GM23338 (cell line): ENCODE data around the gene PLXNC1. TPM values are rescaled to one million over a fixed set of nuclear protein-coding genes. Genes with fewer than 3 reads are reported as not detected.

Experiments
- ATAC-seq: fragments of 200-7000 bp; cut with Tn5 transposase; 3 replicates; pipeline ENCODE4 v1.9.1; 2020
- DNase-seq: peaks from one replicate; pipeline ENCODE4 v3.0.0-alpha.2; 2015; ENCODE audit warnings: low spot score
- H2AFZ ChIP-seq: fragments of 200-600 bp; sonication (generic); 2 replicates; pipeline ENCODE4 v1.8.0; 2016; ENCODE audit warnings: antibody characterized with exemption, mild to moderate bottlenecking, moderate library complexity
- H3F3A ChIP-seq: fragments of 200-600 bp; sonication (generic); replicated peaks from 2 replicates; pipeline ENCODE4 v1.8.0; 2017; ENCODE audit warnings: antibody characterized with exemption, mixed run types, low read depth
- H3K27ac ChIP-seq: fragments of 200-600 bp; sonication (generic); 2 replicates; pipeline ENCODE4 v1.6.1; 2016; ENCODE audit warnings: low read depth
- H3K27me3 ChIP-seq: fragments of 200-600 bp; sonication (generic); 2 replicates; pipeline ENCODE4 v1.8.0; 2016; ENCODE audit warnings: mild to moderate bottlenecking, mixed run types, moderate library complexity; ENCODE audit not compliant: insufficient read depth
- H3K36me3 ChIP-seq: fragments of 200-600 bp; sonication (generic); 2 replicates; pipeline ENCODE4 v1.8.0; 2016; ENCODE audit warnings: mild to moderate bottlenecking; ENCODE audit not compliant: insufficient read depth
- H3K4me1 ChIP-seq: fragments of 200-600 bp; sonication (generic); 2 replicates; pipeline ENCODE4 v1.8.0; 2016; ENCODE audit warnings: mild to moderate bottlenecking, moderate library complexity; ENCODE audit not compliant: insufficient read depth
- H3K4me2 ChIP-seq: fragments of 200-600 bp; sonication (generic); 2 replicates; pipeline ENCODE4 v1.7.1; 2017; ENCODE audit warnings: mixed run types
- H3K4me3 ChIP-seq: fragments of 200-600 bp; sonication (generic); 2 replicates; pipeline ENCODE4 v1.6.1; 2016; ENCODE audit warnings: mixed run types
- H3K79me2 ChIP-seq: fragments of 200-600 bp; sonication (generic); replicated peaks from 2 replicates; pipeline ENCODE4 v1.8.0; 2017; ENCODE audit warnings: mild to moderate bottlenecking; ENCODE audit not compliant: insufficient read depth
- H3K9me2 ChIP-seq: fragments of 200-600 bp; sonication (generic); 2 replicates; pipeline ENCODE4 v1.8.0; 2017; ENCODE audit not compliant: insufficient read depth
- H4K20me1 ChIP-seq: fragments of 200-600 bp; sonication (generic); replicated peaks from 2 replicates; pipeline ENCODE4 v1.8.0; 2017; ENCODE audit warnings: mild to moderate bottlenecking; ENCODE audit not compliant: insufficient read depth
- H3K27ac Mint-ChIP-seq: 2 replicates; pipeline ENCODE4 v1.8.0; 2020; ENCODE audit warnings: inconsistent platforms, mild to moderate bottlenecking, moderate library complexity, mixed read lengths
- H3K27me3 Mint-ChIP-seq: 3 replicates; pipeline ENCODE4 v1.8.0; 2022; ENCODE audit warnings: low read depth, mild to moderate bottlenecking, moderate library complexity, mixed read lengths, inconsistent platforms; ENCODE audit not compliant: insufficient read depth, poor library complexity
- H3K36me3 Mint-ChIP-seq: 3 replicates; pipeline ENCODE4 v1.8.0; 2021; ENCODE audit warnings: low read depth, mild to moderate bottlenecking, inconsistent platforms, moderate library complexity, mixed read lengths
- H3K4me1 Mint-ChIP-seq: 3 replicates; pipeline ENCODE4 v1.8.0; 2020; ENCODE audit warnings: mild to moderate bottlenecking, inconsistent platforms, mixed read lengths
- H3K4me3 Mint-ChIP-seq: 3 replicates; pipeline ENCODE4 v1.8.0; 2021; ENCODE audit warnings: moderate library complexity, mild to moderate bottlenecking, inconsistent platforms, mixed read lengths
- H3K9me3 Mint-ChIP-seq: 3 replicates; pipeline ENCODE4 v1.8.0; 2020; ENCODE audit warnings: moderate library complexity, mild to moderate bottlenecking, inconsistent platforms, mixed read lengths
- CREB1 ChIP-seq: fragments of 250-450 bp; sonication (Bioruptor Pico); IDR thresholded peaks from 2 replicates; pipeline ENCODE4 v1.5.0; 2020; ENCODE audit warnings: low read depth, mild to moderate bottlenecking, moderate library complexity
- EZH2 ChIP-seq: fragments of 200-600 bp; sonication (generic); IDR thresholded peaks from one replicate; pipeline ENCODE4 v1.8.0; 2017; ENCODE audit warnings: antibody characterized with exemption, mild to moderate bottlenecking, low read depth; ENCODE audit not compliant: unreplicated experiment
- EZH2phosphoT487 ChIP-seq: fragments of 200-600 bp; sonication (generic); IDR thresholded peaks from one replicate; pipeline ENCODE4 v1.8.1; 2018; ENCODE audit warnings: antibody characterized with exemption; ENCODE audit not compliant: unreplicated experiment
- STAT1 ChIP-seq: IDR thresholded peaks from one replicate; pipeline ENCODE4 v1.6.1; 2016; ENCODE audit warnings: antibody characterized with exemption; ENCODE audit not compliant: unreplicated experiment
- ZNF114 ChIP-seq: fragments of 250-450 bp; sonication (Bioruptor Pico); IDR thresholded peaks from 2 replicates; pipeline ENCODE4 v1.5.0; 2020; ENCODE audit warnings: mild to moderate bottlenecking, moderate library complexity
- polyA plus RNA-seq: library from polyadenylated mRNA; unstranded; fragments of >200 nt; fragmentation: Nextera tagmentation; extraction: Ambion mirVana; gene quantifications from 2 replicates; pipeline ENCODE4 v1.2.1, GENCODE V29; 2016
- total RNA-seq: library from RNA; depleted of rRNA; stranded (reverse); fragments of >200 nt; shearing (Covaris generic); gene quantifications from 2 replicates; pipeline ENCODE4 v1.2.3, GENCODE V29; 2014
- TF ChIP-seq, protein P1 (sequence below): IDR thresholded peaks from one replicate; pipeline ENCODE4 v1.6.1; 2018; ENCODE audit warnings: antibody characterized with exemption; ENCODE audit not compliant: unreplicated experiment
- TF ChIP-seq, protein P2 (sequence below), 2 experiments: fragments of 200-600 bp in 1 of 2; sonication (generic) in 1 of 2; conservative IDR thresholded peaks; 2 replicates each; pipeline versions ENCODE4 v1.5.1 to v1.6.1; 2016 to 2017; ENCODE audit warnings: antibody characterized with exemption in 2 of 2, low read depth in 2 of 2, mild to moderate bottlenecking in 2 of 2, moderate library complexity in 1 of 2
- TF ChIP-seq, protein P3 (sequence below): fragments of 250-450 bp; sonication (Bioruptor Pico); IDR thresholded peaks from 2 replicates; pipeline ENCODE4 v1.5.0; 2020; ENCODE audit warnings: mild to moderate bottlenecking, moderate library complexity
- TF ChIP-seq, protein P4 (sequence below): IDR thresholded peaks from 2 replicates; pipeline ENCODE4 v1.6.1; 2016; ENCODE audit warnings: antibody characterized with exemption

Gene PLXNC1
- total and polyA plus RNA-seq, 2 experiments from 2014 or later: 1.9 to 6.5 TPM

DNA sequence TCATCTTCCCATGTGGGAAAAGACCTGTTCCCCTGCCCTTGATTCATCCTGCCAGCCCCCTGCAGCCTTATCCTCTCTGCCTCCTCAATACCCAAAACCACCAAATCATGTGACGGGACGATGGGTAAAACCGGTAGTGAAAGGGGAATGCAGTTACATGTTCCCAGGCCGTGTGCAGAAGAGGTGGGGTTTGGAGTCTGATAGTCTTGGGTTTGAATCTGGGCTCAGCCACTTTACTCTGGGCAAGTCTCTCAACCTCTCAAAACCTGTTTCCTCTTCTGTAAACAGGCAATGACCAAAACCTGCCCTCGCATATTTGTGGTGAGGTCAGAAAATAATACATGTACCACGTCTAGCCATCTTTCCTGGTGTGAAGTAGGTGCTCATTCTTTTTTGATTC, 123.0 kb downstream of the PLXNC1 start:
- Histone ChIP-seq H3K9me2 (peaks cover 6% of the 10 kb centered on the region; the same call in 1 of the 2 replicates), H3K4me1 (peaks cover 30% of the 10 kb centered on the region), H3K4me2 (no peak overlapping the region), H3K4me3 (no peak overlapping the region), H3K36me3 (no peaks in the 10 kb centered on the region), H3F3A (no peaks in the 10 kb centered on the region), H3K79me2 (no peaks in the 10 kb centered on the region), H4K20me1 (no peaks in the 10 kb centered on the region), H3K27me3 (no peaks in the 10 kb centered on the region), H3K27ac (no peak overlapping the region), H2AFZ (no peak overlapping the region)
- peaks cover 5% of the 10 kb centered on the region for H3K27me3 Mint-ChIP-seq
- H3K36me3 Mint-ChIP-seq: no peaks in the 10 kb centered on the region; the same call in 2 of the 3 replicates
- TF ChIP-seq, protein P1, sequence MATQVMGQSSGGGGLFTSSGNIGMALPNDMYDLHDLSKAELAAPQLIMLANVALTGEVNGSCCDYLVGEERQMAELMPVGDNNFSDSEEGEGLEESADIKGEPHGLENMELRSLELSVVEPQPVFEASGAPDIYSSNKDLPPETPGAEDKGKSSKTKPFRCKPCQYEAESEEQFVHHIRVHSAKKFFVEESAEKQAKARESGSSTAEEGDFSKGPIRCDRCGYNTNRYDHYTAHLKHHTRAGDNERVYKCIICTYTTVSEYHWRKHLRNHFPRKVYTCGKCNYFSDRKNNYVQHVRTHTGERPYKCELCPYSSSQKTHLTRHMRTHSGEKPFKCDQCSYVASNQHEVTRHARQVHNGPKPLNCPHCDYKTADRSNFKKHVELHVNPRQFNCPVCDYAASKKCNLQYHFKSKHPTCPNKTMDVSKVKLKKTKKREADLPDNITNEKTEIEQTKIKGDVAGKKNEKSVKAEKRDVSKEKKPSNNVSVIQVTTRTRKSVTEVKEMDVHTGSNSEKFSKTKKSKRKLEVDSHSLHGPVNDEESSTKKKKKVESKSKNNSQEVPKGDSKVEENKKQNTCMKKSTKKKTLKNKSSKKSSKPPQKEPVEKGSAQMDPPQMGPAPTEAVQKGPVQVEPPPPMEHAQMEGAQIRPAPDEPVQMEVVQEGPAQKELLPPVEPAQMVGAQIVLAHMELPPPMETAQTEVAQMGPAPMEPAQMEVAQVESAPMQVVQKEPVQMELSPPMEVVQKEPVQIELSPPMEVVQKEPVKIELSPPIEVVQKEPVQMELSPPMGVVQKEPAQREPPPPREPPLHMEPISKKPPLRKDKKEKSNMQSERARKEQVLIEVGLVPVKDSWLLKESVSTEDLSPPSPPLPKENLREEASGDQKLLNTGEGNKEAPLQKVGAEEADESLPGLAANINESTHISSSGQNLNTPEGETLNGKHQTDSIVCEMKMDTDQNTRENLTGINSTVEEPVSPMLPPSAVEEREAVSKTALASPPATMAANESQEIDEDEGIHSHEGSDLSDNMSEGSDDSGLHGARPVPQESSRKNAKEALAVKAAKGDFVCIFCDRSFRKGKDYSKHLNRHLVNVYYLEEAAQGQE: no peak
- TF ChIP-seq ZNF114 (no peak), CREB1 (CRISPR knock-in tag) (no peak), EZH2phosphoT487 (no peak), STAT1 (no peak), EZH2 (no peak)
- TF ChIP-seq, protein P2, sequence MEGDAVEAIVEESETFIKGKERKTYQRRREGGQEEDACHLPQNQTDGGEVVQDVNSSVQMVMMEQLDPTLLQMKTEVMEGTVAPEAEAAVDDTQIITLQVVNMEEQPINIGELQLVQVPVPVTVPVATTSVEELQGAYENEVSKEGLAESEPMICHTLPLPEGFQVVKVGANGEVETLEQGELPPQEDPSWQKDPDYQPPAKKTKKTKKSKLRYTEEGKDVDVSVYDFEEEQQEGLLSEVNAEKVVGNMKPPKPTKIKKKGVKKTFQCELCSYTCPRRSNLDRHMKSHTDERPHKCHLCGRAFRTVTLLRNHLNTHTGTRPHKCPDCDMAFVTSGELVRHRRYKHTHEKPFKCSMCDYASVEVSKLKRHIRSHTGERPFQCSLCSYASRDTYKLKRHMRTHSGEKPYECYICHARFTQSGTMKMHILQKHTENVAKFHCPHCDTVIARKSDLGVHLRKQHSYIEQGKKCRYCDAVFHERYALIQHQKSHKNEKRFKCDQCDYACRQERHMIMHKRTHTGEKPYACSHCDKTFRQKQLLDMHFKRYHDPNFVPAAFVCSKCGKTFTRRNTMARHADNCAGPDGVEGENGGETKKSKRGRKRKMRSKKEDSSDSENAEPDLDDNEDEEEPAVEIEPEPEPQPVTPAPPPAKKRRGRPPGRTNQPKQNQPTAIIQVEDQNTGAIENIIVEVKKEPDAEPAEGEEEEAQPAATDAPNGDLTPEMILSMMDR (conservative IDR thresholded peaks at IDR 0.05; ENCODE audit: low read depth in 2 of 2): no peak
- TF ChIP-seq, protein P3, sequence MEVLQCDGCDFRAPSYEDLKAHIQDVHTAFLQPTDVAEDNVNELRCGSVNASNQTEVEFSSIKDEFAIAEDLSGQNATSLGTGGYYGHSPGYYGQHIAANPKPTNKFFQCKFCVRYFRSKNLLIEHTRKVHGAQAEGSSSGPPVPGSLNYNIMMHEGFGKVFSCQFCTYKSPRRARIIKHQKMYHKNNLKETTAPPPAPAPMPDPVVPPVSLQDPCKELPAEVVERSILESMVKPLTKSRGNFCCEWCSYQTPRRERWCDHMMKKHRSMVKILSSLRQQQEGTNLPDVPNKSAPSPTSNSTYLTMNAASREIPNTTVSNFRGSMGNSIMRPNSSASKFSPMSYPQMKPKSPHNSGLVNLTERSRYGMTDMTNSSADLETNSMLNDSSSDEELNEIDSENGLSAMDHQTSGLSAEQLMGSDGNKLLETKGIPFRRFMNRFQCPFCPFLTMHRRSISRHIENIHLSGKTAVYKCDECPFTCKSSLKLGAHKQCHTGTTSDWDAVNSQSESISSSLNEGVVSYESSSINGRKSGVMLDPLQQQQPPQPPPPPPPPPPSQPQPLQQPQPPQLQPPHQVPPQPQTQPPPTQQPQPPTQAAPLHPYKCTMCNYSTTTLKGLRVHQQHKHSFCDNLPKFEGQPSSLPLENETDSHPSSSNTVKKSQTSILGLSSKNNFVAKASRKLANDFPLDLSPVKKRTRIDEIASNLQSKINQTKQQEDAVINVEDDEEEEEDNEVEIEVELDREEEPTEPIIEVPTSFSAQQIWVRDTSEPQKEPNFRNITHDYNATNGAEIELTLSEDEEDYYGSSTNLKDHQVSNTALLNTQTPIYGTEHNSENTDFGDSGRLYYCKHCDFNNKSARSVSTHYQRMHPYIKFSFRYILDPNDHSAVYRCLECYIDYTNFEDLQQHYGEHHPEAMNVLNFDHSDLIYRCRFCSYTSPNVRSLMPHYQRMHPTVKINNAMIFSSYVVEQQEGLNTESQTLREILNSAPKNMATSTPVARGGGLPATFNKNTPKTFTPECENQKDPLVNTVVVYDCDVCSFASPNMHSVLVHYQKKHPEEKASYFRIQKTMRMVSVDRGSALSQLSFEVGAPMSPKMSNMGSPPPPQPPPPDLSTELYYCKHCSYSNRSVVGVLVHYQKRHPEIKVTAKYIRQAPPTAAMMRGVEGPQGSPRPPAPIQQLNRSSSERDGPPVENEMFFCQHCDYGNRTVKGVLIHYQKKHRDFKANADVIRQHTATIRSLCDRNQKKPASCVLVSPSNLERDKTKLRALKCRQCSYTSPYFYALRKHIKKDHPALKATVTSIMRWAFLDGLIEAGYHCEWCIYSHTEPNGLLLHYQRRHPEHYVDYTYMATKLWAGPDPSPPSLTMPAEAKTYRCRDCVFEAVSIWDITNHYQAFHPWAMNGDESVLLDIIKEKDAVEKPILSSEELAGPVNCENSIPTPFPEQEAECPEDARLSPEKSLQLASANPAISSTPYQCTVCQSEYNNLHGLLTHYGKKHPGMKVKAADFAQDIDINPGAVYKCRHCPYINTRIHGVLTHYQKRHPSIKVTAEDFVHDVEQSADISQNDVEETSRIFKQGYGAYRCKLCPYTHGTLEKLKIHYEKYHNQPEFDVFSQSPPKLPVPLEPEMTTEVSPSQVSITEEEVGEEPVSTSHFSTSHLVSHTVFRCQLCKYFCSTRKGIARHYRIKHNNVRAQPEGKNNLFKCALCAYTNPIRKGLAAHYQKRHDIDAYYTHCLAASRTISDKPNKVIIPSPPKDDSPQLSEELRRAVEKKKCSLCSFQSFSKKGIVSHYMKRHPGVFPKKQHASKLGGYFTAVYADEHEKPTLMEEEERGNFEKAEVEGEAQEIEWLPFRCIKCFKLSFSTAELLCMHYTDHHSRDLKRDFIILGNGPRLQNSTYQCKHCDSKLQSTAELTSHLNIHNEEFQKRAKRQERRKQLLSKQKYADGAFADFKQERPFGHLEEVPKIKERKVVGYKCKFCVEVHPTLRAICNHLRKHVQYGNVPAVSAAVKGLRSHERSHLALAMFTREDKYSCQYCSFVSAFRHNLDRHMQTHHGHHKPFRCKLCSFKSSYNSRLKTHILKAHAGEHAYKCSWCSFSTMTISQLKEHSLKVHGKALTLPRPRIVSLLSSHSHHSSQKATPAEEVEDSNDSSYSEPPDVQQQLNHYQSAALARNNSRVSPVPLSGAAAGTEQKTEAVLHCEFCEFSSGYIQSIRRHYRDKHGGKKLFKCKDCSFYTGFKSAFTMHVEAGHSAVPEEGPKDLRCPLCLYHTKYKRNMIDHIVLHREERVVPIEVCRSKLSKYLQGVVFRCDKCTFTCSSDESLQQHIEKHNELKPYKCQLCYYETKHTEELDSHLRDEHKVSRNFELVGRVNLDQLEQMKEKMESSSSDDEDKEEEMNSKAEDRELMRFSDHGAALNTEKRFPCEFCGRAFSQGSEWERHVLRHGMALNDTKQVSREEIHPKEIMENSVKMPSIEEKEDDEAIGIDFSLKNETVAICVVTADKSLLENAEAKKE (CRISPR knock-in tag): no peak
- TF ChIP-seq, protein P4, sequence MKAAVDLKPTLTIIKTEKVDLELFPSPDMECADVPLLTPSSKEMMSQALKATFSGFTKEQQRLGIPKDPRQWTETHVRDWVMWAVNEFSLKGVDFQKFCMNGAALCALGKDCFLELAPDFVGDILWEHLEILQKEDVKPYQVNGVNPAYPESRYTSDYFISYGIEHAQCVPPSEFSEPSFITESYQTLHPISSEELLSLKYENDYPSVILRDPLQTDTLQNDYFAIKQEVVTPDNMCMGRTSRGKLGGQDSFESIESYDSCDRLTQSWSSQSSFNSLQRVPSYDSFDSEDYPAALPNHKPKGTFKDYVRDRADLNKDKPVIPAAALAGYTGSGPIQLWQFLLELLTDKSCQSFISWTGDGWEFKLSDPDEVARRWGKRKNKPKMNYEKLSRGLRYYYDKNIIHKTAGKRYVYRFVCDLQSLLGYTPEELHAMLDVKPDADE: no peak
- no peaks in the 10 kb centered on the region for H3K9me3 Mint-ChIP-seq
- no peak overlapping the region for H3K4me3 Mint-ChIP-seq
- ATAC-seq (no peak), DNase-seq (no peak)
- H3K27ac Mint-ChIP-seq: no peak overlapping the region
- peaks cover 27% of the 10 kb centered on the region for H3K4me1 Mint-ChIP-seq
